Glutamatergic neuron (in vitro differentiated cells): ENCODE measurements around the gene MYPN. TPM values are rescaled to one million over a fixed set of nuclear protein-coding genes. Genes with fewer than 3 reads are reported as not detected.

Experiments
- DNase-seq: peaks from one replicate; pipeline ENCODE4 v3.0.0; 2022
- H3K27ac Mint-ChIP-seq: one replicate; pipeline ENCODE4 v1.8.0; 2020; ENCODE audit warnings: mild to moderate bottlenecking, mixed read lengths, inconsistent platforms; ENCODE audit not compliant: unreplicated experiment
- H3K27me3 Mint-ChIP-seq: one replicate; pipeline ENCODE4 v1.8.0; 2020; ENCODE audit warnings: mild to moderate bottlenecking, moderate library complexity, mixed read lengths, inconsistent platforms; ENCODE audit not compliant: unreplicated experiment
- H3K36me3 Mint-ChIP-seq: one replicate; pipeline ENCODE4 v1.8.0; 2020; ENCODE audit warnings: mild to moderate bottlenecking, mixed read lengths, inconsistent platforms; ENCODE audit not compliant: unreplicated experiment
- H3K4me1 Mint-ChIP-seq: one replicate; pipeline ENCODE4 v1.8.0; 2020; ENCODE audit warnings: mild to moderate bottlenecking, low read depth, mixed read lengths, inconsistent platforms; ENCODE audit not compliant: unreplicated experiment
- H3K4me3 Mint-ChIP-seq: one replicate; pipeline ENCODE4 v1.8.0; 2020; ENCODE audit warnings: mild to moderate bottlenecking, mixed read lengths, inconsistent platforms; ENCODE audit not compliant: unreplicated experiment
- H3K9me3 Mint-ChIP-seq: one replicate; pipeline ENCODE4 v1.8.0; 2020; ENCODE audit warnings: mild to moderate bottlenecking, moderate library complexity, mixed read lengths, inconsistent platforms; ENCODE audit not compliant: unreplicated experiment
- total RNA-seq: library from RNA; stranded (reverse); fragmentation: NEBNext Ultra II Directional; extraction: Animal tissue kit (Norgen Biotek cat#: 25700); gene quantifications from one replicate; pipeline ENCODE4 v1.2.1, GENCODE V29; 2021; ENCODE audit not compliant: unreplicated experiment
- TF ChIP-seq, protein P1 (sequence below): fragments of 200-600 bp; sonication (generic); IDR thresholded peaks from one replicate; pipeline ENCODE4 v1.5.0; 2021; ENCODE audit not compliant: partially characterized antibody, unreplicated experiment

The MYPN gene
- total RNA-seq, 1 donor from 2014 or later = not detected

DNA sequence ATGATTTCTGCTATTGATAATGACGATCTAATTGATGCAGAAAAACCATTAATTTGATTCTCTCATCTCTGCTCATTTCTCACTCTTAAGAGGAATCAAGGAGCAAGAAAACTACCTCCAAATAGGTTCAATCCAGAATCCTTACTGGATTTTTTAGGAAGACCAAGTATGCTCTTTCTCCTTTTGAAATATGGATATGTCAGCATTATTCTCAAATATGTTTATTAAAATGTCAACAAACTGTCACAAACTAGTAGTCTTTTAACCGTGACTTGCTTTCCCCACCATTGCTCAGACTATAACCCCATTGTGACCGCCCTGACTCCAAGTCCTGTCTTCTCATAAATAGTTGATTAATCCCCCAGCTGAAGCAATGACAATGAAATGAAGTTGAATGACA, 123.8 kb downstream of the MYPN start:
- H3K4me3 Mint-ChIP-seq = no peak overlapping the region
- TF ChIP-seq, protein P1, sequence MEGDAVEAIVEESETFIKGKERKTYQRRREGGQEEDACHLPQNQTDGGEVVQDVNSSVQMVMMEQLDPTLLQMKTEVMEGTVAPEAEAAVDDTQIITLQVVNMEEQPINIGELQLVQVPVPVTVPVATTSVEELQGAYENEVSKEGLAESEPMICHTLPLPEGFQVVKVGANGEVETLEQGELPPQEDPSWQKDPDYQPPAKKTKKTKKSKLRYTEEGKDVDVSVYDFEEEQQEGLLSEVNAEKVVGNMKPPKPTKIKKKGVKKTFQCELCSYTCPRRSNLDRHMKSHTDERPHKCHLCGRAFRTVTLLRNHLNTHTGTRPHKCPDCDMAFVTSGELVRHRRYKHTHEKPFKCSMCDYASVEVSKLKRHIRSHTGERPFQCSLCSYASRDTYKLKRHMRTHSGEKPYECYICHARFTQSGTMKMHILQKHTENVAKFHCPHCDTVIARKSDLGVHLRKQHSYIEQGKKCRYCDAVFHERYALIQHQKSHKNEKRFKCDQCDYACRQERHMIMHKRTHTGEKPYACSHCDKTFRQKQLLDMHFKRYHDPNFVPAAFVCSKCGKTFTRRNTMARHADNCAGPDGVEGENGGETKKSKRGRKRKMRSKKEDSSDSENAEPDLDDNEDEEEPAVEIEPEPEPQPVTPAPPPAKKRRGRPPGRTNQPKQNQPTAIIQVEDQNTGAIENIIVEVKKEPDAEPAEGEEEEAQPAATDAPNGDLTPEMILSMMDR = no peak
- no peaks in the 10 kb centered on the region for H3K36me3 Mint-ChIP-seq
- peaks cover 3% of the 10 kb centered on the region for H3K9me3 Mint-ChIP-seq
- H3K27ac Mint-ChIP-seq = no peak overlapping the region
- H3K4me1 Mint-ChIP-seq = peaks cover 15% of the 10 kb centered on the region
- peaks cover 7% of the 10 kb centered on the region for H3K27me3 Mint-ChIP-seq
- DNase-seq = no peak

DNA sequence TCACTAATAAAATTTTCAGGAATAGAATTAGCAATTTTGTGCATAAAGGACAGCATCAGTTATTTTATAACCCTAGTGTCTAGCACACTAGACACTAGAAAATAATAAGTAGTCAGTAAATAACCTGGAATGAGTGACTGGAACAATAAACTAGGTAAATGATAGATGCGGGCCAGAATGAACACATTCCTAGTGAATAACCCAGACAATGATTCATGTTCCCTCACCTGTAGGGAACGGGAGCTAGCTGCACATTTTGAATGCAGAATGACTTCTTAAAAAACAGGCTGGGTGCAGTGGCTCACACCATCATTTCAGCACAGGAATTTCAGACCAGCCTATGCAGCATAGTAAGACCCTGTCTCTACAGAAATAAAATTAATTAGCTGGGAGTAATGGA, 125.8 kb downstream of the MYPN start:
- no peak for DNase-seq
- H3K27me3 Mint-ChIP-seq = peaks cover 7% of the 10 kb centered on the region
- H3K36me3 Mint-ChIP-seq = no peaks in the 10 kb centered on the region
- H3K9me3 Mint-ChIP-seq = peaks cover 3% of the 10 kb centered on the region
- H3K27ac Mint-ChIP-seq = no peak overlapping the region
- H3K4me1 Mint-ChIP-seq = peaks cover 21% of the 10 kb centered on the region
- no peak overlapping the region for H3K4me3 Mint-ChIP-seq
- TF ChIP-seq, protein P1 = no peak

DNA sequence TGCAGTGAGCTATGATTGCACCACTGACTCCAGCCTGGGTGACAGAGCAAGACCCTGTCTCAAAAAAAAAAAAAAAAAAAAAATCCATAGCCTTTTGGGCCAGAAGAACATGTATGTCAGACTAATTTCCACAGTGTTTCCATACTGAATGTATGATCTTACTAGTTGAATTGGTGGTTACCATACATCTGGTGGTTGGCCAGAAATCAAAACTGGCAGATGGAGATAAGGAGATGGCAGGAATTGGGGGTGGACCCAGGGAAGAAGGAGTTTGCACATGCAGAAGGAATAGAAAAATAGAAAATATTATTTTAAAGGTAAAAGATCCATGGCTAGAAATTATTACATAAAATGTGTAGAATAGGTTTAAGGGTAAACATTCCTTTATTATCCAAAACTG, 126.3 kb downstream of the MYPN start:
- H3K4me3 Mint-ChIP-seq = no peak overlapping the region
- no peak overlapping the region for H3K27ac Mint-ChIP-seq
- peaks cover 7% of the 10 kb centered on the region for H3K27me3 Mint-ChIP-seq
- no peaks in the 10 kb centered on the region for H3K36me3 Mint-ChIP-seq
- no peak for DNase-seq
- peaks cover 3% of the 10 kb centered on the region for H3K9me3 Mint-ChIP-seq
- H3K4me1 Mint-ChIP-seq = peaks cover 20% of the 10 kb centered on the region
- TF ChIP-seq, protein P1 = no peak

DNA sequence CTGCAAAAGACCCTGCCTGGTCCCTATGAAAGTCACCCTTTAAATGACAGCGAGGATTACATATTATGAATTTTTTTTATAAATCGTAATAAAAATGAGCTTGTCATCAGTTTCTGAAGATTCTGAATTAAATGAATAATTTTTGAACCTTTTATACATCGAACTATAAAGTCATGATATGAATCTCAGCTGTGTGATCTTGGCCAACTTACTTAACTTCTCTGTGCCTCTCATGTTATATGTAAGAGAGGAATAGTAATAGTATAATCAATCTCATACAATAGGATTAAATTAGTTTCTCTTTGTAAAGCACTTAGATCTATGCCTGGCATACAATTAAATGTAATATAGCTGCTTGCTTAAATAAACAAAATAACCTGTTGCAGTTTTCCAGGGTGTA, 127.9 kb downstream of the MYPN start:
- H3K4me3 Mint-ChIP-seq = no peak overlapping the region
- no peaks in the 10 kb centered on the region for H3K27me3 Mint-ChIP-seq
- TF ChIP-seq, protein P1 = no peak
- DNase-seq = no peak
- no peaks in the 10 kb centered on the region for H3K36me3 Mint-ChIP-seq
- H3K9me3 Mint-ChIP-seq = peaks cover 2% of the 10 kb centered on the region
- H3K27ac Mint-ChIP-seq = no peak overlapping the region
- H3K4me1 Mint-ChIP-seq = peaks cover 12% of the 10 kb centered on the region

DNA sequence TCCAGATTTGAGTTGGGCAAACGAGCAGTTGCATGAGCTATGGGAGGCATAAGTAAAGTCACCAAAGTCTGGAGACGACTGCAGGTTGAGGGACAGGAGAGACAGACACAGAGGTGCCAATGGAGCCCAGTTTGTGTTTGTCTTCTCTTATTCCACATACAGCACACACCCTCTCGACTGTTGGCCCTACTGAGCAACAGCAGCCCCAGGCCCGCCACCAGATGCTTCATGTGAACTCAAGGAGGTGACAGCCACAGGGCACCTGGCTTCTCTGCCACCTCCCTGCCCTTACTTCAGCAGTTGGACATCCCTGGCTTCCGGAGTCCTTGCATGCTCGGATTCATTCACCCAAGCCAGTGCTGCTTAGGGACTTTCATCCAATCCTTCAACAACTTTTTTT, 129.1 kb downstream of the MYPN start:
- no peak overlapping the region for H3K4me3 Mint-ChIP-seq
- no peaks in the 10 kb centered on the region for H3K36me3 Mint-ChIP-seq
- TF ChIP-seq, protein P1 = no peak
- DNase-seq = no peak
- H3K4me1 Mint-ChIP-seq = peaks cover 6% of the 10 kb centered on the region
- no peak overlapping the region for H3K27ac Mint-ChIP-seq
- H3K27me3 Mint-ChIP-seq = no peaks in the 10 kb centered on the region
- H3K9me3 Mint-ChIP-seq = peaks cover 2% of the 10 kb centered on the region
